ENCODE results near the gene PTPRU.

Gene PTPRU

GRCh38 chr1:29304025-29304684 is 67.8 kb downstream of the PTPRU start:
- no peak for ATAC-seq
- TF ChIP-seq CSRNP3 (CRISPR knock-in tag; IDR thresholded peaks at IDR 0.05) (no peak), SNAI2 (CRISPR knock-in tag; IDR thresholded peaks at IDR 0.05) (no peak), TOX (CRISPR knock-in tag; IDR thresholded peaks at IDR 0.05; ENCODE audit: borderline replicate concordance) (no peak), CREB5 (CRISPR knock-in tag; IDR thresholded peaks at IDR 0.05; ENCODE audit: low read depth) (no peak), TCF4 (CRISPR knock-in tag; IDR thresholded peaks at IDR 0.05; ENCODE audit: borderline replicate concordance) (no peak), TSHZ2 (CRISPR knock-in tag; IDR thresholded peaks at IDR 0.05) (no peak), PPARA (CRISPR knock-in tag; IDR thresholded peaks at IDR 0.05; ENCODE audit: borderline replicate concordance) (no peak), ZNF565 (CRISPR knock-in tag; conservative IDR thresholded peaks at IDR 0.05; ENCODE audit: low read depth) (no peak), ZC3H10 (CRISPR knock-in tag; IDR thresholded peaks at IDR 0.05) (no peak), ISL1 (CRISPR knock-in tag; IDR thresholded peaks at IDR 0.05) (no peak), ZFP30 (CRISPR knock-in tag; IDR thresholded peaks at IDR 0.05) (no peak), ZNF70 (CRISPR knock-in tag; IDR thresholded peaks at IDR 0.05) (no peak), GLIS3 (CRISPR knock-in tag; IDR thresholded peaks at IDR 0.05) (no peak), RARB (CRISPR knock-in tag; IDR thresholded peaks at IDR 0.05) (no peak), ARNTL (CRISPR knock-in tag; IDR thresholded peaks at IDR 0.05; ENCODE audit: borderline replicate concordance, low read depth) (no peak), OSR1 (CRISPR knock-in tag; IDR thresholded peaks at IDR 0.05) (no peak), PATZ1 (CRISPR knock-in tag; IDR thresholded peaks at IDR 0.05; ENCODE audit: borderline replicate concordance) (no peak), BACH2 (CRISPR knock-in tag; IDR thresholded peaks at IDR 0.05; ENCODE audit: borderline replicate concordance) (no peak)

- TF ChIP-seq TCF4 (CRISPR knock-in tag; IDR thresholded peaks at IDR 0.05; ENCODE audit: borderline replicate concordance), result no peak
Measured at GRCh38 chr1:29305943-29306342, 69.6 kb downstream of the PTPRU start.

GRCh38 chr1:29306471-29307140 is 70.3 kb downstream of the PTPRU start:
- ATAC-seq, result peak; percentile 28; the same call in 1 of the 3 replicates
- TF ChIP-seq CSDC2 (CRISPR knock-in tag; IDR thresholded peaks at IDR 0.05), result no peak
- no peak for TF ChIP-seq RARB (CRISPR knock-in tag; IDR thresholded peaks at IDR 0.05)
- TF ChIP-seq ZFP3 (CRISPR knock-in tag; IDR thresholded peaks at IDR 0.05), result no peak
- TF ChIP-seq SNAI2 (CRISPR knock-in tag; IDR thresholded peaks at IDR 0.05), result no peak
- TF ChIP-seq TOX (CRISPR knock-in tag; IDR thresholded peaks at IDR 0.05; ENCODE audit: borderline replicate concordance), result no peak
- no peak for TF ChIP-seq ISL1 (CRISPR knock-in tag; IDR thresholded peaks at IDR 0.05)
- TF ChIP-seq ARNTL (CRISPR knock-in tag; IDR thresholded peaks at IDR 0.05; ENCODE audit: borderline replicate concordance, low read depth), result no peak
- TF ChIP-seq GLIS3 (CRISPR knock-in tag; IDR thresholded peaks at IDR 0.05), result no peak
- TF ChIP-seq TSHZ2 (CRISPR knock-in tag; IDR thresholded peaks at IDR 0.05), result no peak
- no peak for TF ChIP-seq POU6F1 (CRISPR knock-in tag; IDR thresholded peaks at IDR 0.05; ENCODE audit: borderline replicate concordance, low read depth)
- TF ChIP-seq ZFP30 (CRISPR knock-in tag; IDR thresholded peaks at IDR 0.05), result no peak
- no peak for TF ChIP-seq PATZ1 (CRISPR knock-in tag; IDR thresholded peaks at IDR 0.05; ENCODE audit: borderline replicate concordance)
- TF ChIP-seq OSR1 (CRISPR knock-in tag; IDR thresholded peaks at IDR 0.05), result no peak

More at GRCh38 chr1:29305943-29306342, 69.6 kb downstream of the PTPRU start:
- no peak for ATAC-seq

Data from SK-N-SH treated with all-trans-retinoic acid at 6 μM for 48 hours (cell line).